GM21825 (cell line): ENCODE data around the gene NTN4.
A peak's percentile ranks its signal among the peaks of the same experiment; 100 is the strongest.
"Not testable (repeated sequence)": the region's sequence is repeated elsewhere in the genome, so short reads cannot be mapped to it uniquely, and the experiment has no call there.

Experiments used
- ATAC-seq: cut with Tn5 transposase; IDR thresholded peaks from one replicate; pipeline ENCODE4 v1.9.1; 2021; ENCODE audit warnings: mild to moderate bottlenecking, moderate library complexity; ENCODE audit not compliant: unreplicated experiment

Gene NTN4

DNA sequence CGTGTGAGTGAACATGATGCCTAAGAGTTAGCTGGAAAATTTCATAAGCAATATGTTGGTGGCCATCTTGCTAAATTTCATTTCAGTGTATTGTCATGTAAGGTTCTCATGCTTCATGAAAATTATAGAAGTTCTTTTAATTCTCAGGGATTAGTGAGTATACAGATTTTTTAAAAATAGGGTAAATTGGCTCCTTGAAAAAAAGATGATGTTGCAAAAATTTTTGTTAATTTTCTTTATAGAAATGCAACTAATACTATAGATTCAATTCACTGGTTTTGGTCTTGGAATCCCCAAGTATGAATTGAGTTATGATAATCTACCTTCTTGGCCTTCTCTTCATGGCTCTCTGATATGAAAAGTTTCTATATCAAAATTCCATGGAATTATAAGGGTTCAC is 75.4 kb downstream of the NTN4 start:
- no peak for ATAC-seq

GRCh38 chr12:95712269-95712668 is 78.3 kb downstream of the NTN4 start:
- no peak for ATAC-seq

GRCh38 chr12:95710386-95710785 is 80.2 kb downstream of the NTN4 start:
- ATAC-seq, result no peak

DNA sequence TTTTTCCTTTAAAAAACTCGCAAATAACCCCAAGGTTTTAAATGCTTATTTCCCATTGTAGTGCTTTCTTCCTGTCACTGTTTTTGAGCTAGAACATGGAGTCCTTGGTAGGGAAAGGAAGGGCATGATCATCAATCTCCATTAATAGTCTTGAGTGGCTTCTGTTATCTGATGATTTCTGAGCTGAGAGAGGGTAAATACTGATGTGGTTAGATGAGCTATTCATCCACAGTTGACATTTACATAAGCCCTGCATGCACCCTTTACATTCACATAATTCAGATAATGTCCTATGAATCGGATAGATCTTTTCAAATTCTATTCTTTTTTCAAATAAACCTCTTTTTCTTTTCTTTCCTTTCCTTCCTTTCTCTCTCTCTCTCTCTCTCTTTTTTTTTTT is 81.4 kb downstream of the NTN4 start:
- ATAC-seq, result no peak

DNA sequence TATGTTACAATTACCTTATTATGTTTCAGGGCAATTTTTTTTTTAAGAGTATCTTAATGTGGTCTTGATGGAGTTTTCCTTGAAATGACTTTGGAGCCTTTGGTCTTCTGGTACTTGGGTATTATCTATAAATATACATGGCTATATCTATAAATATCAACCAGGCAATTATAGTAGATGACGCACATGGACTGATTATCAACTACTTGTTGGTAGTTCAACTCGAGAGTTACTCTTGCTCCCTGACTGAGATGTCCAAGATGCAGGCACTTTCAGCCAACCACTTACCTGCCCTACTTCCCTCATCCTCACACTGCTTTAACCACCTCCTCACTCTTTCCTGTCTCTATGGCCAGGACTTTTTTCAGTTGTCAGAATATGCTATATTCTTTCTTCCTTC is 85.4 kb downstream of the NTN4 start:
- ATAC-seq, result no peak

GRCh38 chr12:95703986-95704385 is 86.6 kb downstream of the NTN4 start:
- ATAC-seq, result no peak

- no peak for ATAC-seq
Measured at GRCh38 chr12:95701722-95702418, 88.7 kb downstream of the NTN4 start.

DNA sequence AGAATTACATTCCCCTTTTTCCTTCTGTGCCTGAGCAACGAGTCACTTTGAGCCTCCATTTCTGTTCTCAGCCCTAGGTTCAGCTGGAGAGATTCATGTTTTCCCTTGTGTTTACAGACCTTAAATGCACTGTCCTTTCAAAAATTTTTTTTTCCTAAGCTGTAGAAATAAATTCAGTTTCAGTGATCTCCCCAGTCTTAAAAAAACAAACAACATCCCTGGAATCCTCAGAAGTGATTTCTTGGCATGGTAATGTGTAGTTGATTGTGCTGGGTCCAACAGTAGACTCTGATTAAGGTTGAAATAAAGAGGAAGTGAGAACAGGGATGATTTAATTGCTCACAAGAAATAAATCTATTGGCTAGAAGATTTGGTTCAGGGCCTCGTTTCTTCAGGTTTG is 89.3 kb downstream of the NTN4 start:
- no peak for ATAC-seq

DNA sequence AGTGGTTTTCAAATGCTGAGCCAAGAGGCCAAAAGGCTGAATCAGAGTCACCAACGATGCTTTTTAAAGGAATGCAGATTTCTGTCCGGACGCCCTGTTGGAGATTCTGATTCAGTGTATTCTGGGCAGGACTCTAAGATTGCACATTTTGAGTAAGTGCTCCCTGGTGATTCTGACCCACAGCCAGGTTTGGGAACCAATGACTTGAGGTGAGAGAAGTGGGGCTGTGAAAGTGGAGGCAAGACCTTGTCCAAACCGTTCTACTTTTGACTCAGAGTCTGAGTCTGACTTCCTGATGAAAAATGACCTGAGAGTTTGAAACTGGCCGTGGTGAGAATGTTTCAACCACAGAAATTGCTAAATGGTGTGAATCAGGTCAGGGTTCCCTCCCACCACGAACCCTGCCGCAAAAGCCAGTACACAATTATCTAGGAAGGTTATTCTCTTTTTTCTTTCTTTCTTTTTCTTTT is 90.2 kb downstream of the NTN4 start:
- ATAC-seq, result peak; percentile 96

DNA sequence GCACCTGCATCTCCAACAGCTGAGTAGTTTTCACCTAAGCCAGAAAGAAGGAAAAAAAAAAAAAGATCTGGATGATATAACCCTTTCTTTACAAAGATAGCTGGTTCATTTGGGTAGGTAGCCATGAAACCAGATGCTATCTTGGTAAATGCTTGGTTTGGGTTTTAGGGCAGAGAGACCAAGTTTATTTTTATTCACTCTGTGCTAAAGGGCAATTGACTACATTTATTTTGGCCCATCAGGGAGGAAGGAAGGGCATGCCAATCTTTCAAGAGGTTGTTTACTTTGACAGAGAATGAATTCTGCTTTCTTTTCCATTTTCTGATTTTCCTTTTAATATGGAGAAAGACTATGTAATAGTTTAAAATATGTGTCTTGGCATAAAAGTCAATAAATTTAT is 91.0 kb downstream of the NTN4 start:
- ATAC-seq, result no peak

GRCh38 chr12:95694136-95694535 is 96.4 kb downstream of the NTN4 start:
- no peak for ATAC-seq

GRCh38 chr12:95693689-95694088 is 96.9 kb downstream of the NTN4 start:
- ATAC-seq, result no peak

DNA sequence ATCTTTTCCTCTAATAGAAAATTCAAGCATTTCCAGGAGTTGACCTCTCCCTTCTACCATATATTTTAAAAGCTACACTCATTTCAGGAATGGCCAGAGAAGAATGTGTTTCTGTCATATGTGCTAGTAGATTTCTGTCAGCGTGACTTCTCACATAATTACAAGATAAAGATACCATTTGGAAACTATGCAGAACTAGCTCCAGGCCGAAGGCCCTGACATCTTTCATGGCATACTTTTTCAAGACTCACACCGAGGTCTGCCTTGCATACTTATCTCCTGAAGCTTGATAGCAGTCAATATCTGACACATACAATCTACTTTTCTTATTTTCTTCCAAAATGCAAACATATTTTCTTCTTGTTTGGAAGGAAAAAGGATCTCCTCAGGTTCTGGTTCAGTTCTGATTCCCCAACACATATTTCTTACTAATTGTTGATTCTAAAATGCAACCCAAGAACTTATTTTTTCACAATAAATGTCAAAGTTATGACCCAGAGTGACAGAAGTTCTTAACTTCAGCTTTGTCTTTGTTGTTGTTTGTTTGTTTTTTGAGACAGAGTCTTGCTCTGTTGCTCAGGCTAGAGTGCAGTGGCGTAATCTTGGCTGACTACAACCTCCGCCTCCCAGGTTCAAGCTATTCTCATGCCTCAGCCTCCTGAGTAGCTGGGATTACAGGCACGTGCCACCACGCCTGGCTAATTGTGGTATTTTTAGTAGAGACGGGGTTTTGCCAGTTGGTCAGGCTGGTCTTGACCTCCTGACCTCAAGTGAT is 99.5 kb downstream of the NTN4 start:
- ATAC-seq, result no peak

DNA sequence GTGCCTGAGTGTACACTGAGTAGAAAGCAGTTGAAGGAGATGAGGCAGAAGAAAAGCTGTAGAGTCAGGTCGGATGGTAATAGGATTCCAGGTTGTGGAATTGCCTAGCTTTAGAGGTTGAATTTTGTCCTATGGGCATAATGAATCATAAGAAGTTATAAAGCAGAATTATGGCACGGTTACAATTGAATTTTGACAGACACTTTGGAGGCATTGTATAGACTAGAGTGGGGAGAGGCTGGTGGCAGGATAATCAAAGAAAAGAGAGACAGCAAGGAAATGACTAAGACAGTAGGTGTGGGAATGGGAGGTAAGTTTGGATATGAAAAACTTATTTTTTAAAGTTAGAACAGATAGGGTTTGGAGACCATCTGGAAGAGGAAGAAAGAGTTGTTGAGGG is 102.6 kb downstream of the NTN4 start:
- ATAC-seq, result no peak

- ATAC-seq, result no peak
Measured at GRCh38 chr12:95683418-95683817, 107.1 kb downstream of the NTN4 start.

GRCh38 chr12:95681210-95681765 is 109.3 kb downstream of the NTN4 start:
- ATAC-seq, result no peak

GRCh38 chr12:95678684-95679083 is 111.9 kb downstream of the NTN4 start:
- ATAC-seq, result no peak

- not testable (repeated sequence) for ATAC-seq
Measured at GRCh38 chr12:95677782-95678181, 112.8 kb downstream of the NTN4 start.

DNA sequence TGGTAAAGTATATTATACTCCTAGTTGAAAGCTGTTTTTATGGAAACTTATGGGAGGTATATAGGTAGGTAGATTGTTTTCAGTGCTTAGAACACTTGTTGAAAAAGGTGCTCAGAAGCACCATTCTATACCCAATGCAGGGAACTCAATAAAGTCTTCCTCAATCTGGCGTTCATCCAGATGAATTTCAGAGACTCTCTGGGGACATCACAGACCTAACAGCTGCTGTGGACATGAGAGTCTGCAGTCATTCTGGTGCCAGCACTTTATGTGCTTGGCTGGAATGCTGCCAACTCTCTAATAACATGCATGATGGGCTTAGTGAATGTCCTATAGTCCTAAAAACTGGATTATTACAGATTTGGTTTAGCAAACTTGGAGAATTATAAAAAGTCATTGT is 115.9 kb downstream of the NTN4 start:
- ATAC-seq, result no peak

- ATAC-seq, result no peak
Measured at GRCh38 chr12:95674163-95674562, 116.4 kb downstream of the NTN4 start.

GRCh38 chr12:95673576-95673975 is 117.0 kb downstream of the NTN4 start:
- no peak for ATAC-seq

GRCh38 chr12:95672166-95672565 is 118.4 kb downstream of the NTN4 start:
- ATAC-seq, result no peak
